ENCODE data around the gene GFRA1. TPM values are rescaled to one million over a fixed set of nuclear protein-coding genes. Genes with fewer than 3 reads are reported as not detected.

The GFRA1 gene
- polyA plus RNA-seq, 1 of the 3 experiments (the other 2 are of a cell fraction): 1.6 TPM

- TF ChIP-seq YY1 (IDR thresholded peaks at IDR 0.05; ENCODE audit: low read depth) (no peak), POLR2AphosphoS5 (IDR thresholded peaks at IDR 0.05; ENCODE audit: low read depth, low read length) (no peak)
Observed at GRCh38 chr10:116241085-116241484, 31.9 kb downstream of the GFRA1 start (continued).

GRCh38 chr10:116240157-116240950 lies 32.7 kb downstream of the GFRA1 start:
- no peak for TF ChIP-seq FOXJ3 (CRISPR knock-in tag; IDR thresholded peaks at IDR 0.05)
- TF ChIP-seq FOXM1 (IDR thresholded peaks at IDR 0.05; ENCODE audit: low read depth): no peak
- no peak for TF ChIP-seq EP300 (IDR thresholded peaks at IDR 0.05; ENCODE audit: borderline replicate concordance in 1 of 2, low read depth in 1 of 2, low read length in 1 of 2)
- no peak for TF ChIP-seq USF2 (IDR thresholded peaks at IDR 0.05; ENCODE audit: borderline replicate concordance, low read depth, low read length)
- no peak for TF ChIP-seq YY1 (IDR thresholded peaks at IDR 0.05; ENCODE audit: low read depth)
- TF ChIP-seq SMC3 (IDR thresholded peaks at IDR 0.05; ENCODE audit: low read depth, low read length): no peak
- no peak for TF ChIP-seq MXI1 (IDR thresholded peaks at IDR 0.05; ENCODE audit: low read depth, low read length)
- TF ChIP-seq SIN3A (IDR thresholded peaks at IDR 0.05; ENCODE audit: borderline replicate concordance, low read depth, low read length): no peak
- TF ChIP-seq TEAD4 (IDR thresholded peaks at IDR 0.05; ENCODE audit: borderline replicate concordance, insufficient read depth): no peak
- no peak for TF ChIP-seq ZBTB33 (IDR thresholded peaks at IDR 0.05; ENCODE audit: borderline replicate concordance, low read depth)
- TF ChIP-seq FOSL2 (IDR thresholded peaks at IDR 0.05; ENCODE audit: borderline replicate concordance, low read depth): no peak
- TF ChIP-seq PBX3 (IDR thresholded peaks at IDR 0.05): no peak
- TF ChIP-seq NFIC (IDR thresholded peaks at IDR 0.05; ENCODE audit: borderline replicate concordance): no peak
- TF ChIP-seq MAX (IDR thresholded peaks at IDR 0.05; ENCODE audit: low read depth): no peak
- TF ChIP-seq POLR2AphosphoS5 (IDR thresholded peaks at IDR 0.05; ENCODE audit: low read depth, low read length): no peak
- no peak for TF ChIP-seq CTCF (IDR thresholded peaks at IDR 0.05)
- no peak for TF ChIP-seq RFX5 (IDR thresholded peaks at IDR 0.05; ENCODE audit: low read length)
- no peak for TF ChIP-seq CHD2 (IDR thresholded peaks at IDR 0.05; ENCODE audit: low read length, partially characterized antibody)
- Histone ChIP-seq H3F3A (replicated peaks; ENCODE audit: insufficient read depth) (no peaks in the 10 kb centered on the region), H3K9ac (no peak overlapping the region), H3K36me3 (replicated peaks in 1 of 2; ENCODE audit: control insufficient read depth in 1 of 2, insufficient read depth in 2 of 2, low read length in 1 of 2) (no peaks in the 10 kb centered on the region), H3K9me3 (no peaks in the 10 kb centered on the region), H3K27ac (ENCODE audit: low read depth in 2 of 2, low read length in 1 of 2) (no peak overlapping the region), H3K4me3 (ENCODE audit: low read depth in 2 of 2, low read length in 1 of 2) (no peak overlapping the region), H3K27me3 (ENCODE audit: insufficient read depth) (no peaks in the 10 kb centered on the region), H2AFZ (ENCODE audit: low read depth) (no peak overlapping the region), H3K9me2 (peaks cover 3% of the 10 kb centered on the region; the same call in 1 of the 2 replicates), H3K4me1 (ENCODE audit: control insufficient read depth in 1 of 2, insufficient read depth in 2 of 2, low read depth in 1 of 2, low read length in 1 of 2) (no peaks in the 10 kb centered on the region; a peak in 1 of 4 replicates), H3K4me2 (no peak overlapping the region), H4K20me1 (ENCODE audit: insufficient read depth) (no peaks in the 10 kb centered on the region), H3K79me2 (ENCODE audit: insufficient read depth) (no peaks in the 10 kb centered on the region)
- no peak for DNase-seq
- WGBS (ENCODE audit: low lambda C conversion rate): 63% methylated on average over 13 of the region's 13 CpGs
- ChIA-PET CTCF (interaction anchor here (1.1 to 1.3 kb wide), 2 partner anchors 13 to 26 kb away, joined by 3 to 4 read pairs; no protein-coding TSS in a partner anchor), POLR2A (no interaction called here)

Measured in SK-N-SH (cell line).